ENCODE results near the gene SND1.
A peak's percentile ranks its signal among the peaks of the same experiment; 100 is the strongest.

The SND1 gene

DNA sequence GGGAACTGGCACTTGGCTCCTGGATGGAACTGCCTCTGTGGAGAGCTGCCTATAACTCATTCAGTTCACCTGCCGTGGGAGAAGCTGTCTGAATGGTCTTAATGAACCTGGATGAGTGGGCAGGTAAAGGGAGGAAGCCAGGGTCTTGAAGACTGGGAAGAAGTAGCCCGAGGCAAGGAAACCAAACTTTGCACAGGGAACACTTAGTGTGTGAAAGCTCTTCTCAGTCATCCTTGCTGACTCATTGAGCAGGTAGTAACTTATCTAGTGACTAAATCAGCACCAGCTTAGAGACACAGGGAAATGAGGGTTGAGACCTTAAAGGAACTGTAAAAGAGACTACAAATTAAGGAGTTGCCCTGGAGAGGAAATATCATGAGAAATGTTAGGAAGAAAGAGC, 369.4 kb downstream of the SND1 start:
- DNase-seq (ENCODE audit: low read depth), result peak; percentile 37

DNA sequence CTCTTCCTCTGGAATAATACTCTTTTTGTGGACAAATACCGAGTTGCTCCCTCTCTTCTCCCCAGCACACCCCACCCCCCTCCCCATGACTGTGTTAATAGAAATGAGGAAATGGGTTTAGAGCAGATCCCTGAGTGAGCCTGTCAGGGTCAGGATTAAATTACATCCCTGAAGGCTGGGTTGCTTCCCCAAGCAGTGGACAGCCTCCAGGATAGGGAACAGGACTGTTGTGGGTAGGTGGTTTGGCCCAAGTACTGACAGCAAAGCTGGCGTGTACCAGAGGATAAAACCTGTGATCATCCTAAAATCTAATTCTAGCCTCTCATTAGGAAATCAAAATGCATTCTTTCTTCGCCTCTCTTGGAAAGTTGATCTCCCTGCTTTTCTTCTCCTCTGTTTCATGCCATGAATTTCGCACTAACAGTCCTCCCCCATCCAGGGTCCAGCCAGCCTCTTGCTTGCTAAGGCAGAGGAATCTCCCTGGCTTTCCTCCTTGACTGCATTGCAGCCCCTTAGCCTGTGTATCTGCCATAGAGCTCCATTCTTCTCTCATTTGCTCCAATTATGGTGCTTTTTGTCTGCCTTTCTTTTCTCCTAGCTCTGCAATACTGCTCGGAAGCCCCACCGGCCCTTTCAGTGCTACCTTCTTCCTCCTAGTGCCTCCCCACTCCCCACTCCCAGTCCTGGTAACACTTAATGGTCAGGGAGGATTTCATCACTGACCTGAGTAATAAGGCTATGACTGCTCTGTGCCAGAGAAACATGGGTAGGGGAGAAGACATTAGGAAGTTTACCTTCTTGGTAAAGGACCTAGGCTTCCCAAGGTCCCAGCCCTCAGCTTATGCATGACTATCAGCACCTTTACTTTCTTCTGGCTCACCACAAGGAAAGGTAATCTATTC, 370.9 kb downstream of the SND1 start:
- DNase-seq (ENCODE audit: low read depth), result peak; percentile 79

DNA sequence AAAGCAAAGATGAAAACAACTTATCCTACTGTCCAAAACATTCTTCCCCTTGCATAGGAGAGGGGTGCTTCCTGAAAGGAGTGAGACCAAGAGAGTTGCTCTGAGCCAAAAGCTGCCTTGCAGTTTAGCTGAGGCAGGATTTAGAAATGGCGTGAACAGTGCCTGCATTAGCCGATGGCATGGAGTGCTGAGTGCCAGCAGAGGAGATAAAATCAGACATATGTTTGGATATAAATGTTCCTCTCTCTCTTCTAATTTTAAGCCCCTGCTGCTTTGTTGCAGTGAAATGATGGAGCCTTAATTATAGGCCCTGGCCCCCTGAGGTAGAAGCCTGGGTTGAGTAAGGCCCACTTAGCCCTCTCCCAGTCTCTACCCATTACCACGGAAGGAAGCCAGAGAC, 372.2 kb downstream of the SND1 start:
- no peak for DNase-seq (ENCODE audit: low read depth)

DNA sequence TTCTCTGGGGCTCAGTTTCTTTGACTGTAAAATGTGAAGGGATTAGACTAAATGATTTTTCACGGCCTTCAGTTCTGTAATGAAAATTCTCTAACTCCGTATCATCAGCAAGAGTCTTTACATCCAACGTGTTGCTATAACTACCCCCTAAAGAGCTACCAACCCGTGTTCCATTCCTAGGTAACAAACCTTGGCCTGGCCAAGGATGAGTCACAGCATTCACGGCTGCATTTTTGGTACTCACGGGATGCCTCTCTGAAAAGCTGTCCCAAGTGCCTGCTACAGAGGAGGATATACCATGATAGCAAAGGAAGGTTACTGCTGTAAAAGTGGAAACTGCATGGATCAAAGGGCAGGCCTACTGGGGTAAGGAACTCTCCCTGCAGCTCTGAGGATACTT, 373.4 kb downstream of the SND1 start:
- DNase-seq (ENCODE audit: low read depth), result peak; percentile 63

DNA sequence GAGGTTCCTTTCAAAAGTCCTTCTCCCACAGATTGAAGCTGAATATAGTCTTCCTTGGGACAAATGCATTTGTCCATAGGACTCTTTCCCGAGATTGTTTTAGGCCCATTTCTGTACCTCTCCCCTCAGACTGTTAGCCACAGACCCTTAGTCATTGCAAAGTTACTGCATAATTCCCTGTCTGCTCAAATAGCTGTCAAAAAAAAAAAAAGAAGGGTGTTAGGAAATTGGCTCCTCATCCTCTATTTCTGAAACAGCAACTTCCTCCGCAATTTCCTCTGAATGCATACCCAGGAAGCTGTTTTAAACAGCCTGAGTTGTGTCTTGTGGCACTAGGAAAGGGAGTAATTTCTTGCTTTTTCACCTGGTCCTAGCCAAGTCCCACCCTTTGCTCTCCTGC, 373.8 kb downstream of the SND1 start:
- no peak for DNase-seq (ENCODE audit: low read depth)

DNA sequence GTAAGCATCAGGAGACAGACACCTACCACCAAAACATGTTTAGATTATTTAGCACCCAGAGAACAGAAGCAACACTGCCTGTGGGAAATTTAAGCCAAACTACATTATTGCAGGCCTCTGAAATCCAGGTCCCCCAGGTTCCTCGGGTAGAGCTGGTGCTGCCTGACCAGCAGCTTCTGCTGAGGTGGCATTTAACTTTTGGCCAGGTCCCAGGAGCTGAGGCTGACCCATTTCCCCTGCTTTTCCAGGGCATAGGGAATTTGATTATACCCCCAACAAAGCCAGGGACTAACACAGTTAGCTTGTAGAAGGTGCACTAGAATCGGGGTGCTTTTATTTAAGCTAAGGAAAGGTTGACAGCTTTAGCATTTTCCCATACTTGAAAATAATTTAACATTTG, 374.6 kb downstream of the SND1 start:
- DNase-seq (ENCODE audit: low read depth), result no peak

DNA sequence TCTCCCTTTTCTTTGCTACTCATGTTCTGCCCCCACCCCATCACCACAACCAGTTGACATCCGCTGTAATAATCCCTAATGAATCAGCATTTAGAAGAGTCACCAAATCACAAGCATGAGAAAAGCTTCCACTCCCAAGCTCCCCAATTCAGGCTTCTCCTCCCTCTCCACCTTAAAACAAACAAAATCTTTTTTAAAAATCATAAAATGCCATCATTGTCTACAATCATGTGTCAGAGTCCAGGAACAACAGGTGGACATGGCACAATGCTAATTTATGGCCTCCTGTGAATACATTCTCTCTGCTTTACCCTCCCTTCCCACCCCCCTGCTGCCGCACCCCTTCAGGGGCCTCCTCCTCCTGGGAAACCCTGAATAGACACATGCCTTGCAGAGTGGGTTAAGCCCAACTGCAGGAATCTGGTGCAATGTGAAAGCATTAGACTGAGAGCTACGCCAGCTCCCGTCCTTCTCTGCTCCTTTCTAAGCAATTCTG, 375.5 kb downstream of the SND1 start:
- DNase-seq (ENCODE audit: low read depth), result peak; percentile 36

DNA sequence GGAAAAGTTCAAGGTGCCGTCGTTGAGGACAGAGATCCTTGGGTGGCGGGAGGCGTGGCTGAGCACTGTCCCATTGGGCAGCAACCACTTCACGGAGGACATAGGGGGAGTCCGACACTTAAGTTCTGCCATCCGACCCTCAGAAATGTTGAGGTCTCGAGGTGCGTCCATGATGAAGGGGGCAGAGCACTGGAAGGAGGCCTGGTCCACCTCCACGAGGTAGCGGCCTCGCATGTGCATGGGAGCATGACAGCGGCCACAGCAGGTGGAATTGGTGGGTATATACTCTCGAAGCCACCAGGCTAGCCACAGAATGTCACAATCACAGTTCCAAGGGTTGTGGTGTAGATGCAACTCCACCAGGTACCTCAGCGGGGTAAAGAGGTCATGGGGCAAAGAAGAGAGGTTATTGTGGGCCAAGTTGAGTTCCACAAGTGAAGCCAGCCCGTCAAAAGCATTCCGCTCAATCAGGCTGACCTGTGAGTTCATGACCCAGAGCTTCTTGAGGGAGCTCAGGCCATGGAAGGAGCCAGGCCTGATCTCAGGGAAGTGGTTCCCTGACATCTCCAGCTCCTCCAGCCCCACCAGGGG, 377.5 kb downstream of the SND1 start:
- no peak for DNase-seq (ENCODE audit: low read depth)

DNA sequence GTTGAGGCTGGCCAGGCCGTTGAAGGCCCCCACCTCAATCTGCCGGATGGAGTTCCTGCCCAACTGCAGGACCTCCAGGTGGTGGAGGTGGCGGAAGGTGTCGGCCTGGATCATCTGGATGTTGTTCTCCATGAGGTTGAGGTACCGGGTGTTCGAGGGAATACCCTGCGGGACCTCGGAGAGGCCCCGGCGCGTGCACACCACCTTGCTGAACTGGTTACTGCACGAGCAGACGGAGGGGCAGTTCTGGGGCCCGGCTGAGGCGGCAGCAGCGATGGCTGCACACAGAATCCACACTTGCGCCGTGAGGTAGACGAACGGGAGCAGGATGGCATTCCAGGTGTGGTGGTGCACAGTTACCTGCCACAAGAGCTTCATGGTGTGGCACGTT, 378.3 kb downstream of the SND1 start:
- DNase-seq (ENCODE audit: low read depth), result no peak

DNA sequence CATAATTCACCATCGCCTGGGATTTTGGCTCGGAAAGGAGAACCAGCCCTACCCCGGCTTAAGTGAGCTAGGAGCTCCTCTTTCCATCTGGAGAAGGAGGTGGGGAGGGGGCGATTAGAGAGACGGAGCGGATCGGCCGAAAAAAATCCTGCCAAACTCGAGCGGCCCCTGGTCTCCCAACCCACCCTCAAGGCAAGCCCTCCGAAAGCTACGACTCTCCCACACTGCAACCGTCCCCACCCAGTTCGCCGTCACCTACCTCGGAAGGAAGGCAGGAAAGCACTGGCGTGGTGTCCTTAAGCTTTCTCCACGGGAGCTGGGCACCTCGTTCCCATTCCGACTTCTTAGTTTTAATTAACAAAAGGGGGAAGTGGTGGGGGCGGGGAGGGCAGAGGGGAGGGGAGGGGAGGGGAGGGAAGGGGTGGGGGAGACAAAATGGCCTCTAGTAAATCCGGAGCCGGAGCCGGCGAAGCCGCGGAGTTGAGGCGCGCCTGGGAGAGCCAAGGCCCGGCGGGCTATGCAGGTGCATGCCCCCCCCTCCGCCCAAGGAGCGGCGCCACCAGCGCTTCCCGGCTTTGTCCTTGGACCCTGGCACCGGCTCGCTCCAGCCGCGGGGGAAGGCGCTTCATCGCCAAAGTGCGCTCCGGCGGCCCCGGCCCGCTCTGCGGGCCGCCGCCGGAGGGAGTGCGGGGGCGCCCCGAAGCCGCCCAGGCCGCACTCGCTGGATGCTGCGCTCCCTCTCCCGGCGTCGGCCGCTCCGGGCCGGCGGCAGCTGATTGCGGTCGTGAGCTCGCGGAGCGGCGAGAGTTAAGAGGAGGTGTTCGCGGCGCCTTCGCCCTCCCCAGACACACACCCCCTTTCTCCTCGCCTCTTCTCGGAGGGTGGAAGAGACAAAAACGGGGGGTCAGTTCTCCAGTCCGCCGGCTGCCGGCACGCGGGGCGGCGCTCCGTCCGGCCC, 378.9 kb downstream of the SND1 start, which contains the start of gene LRRC4:
Gene LRRC4 (minus strand): TSS at position 784 of the 958 bp plus-strand sequence. CDS start 797 bp downstream, outside the sequence.
- peak; percentile 71 for DNase-seq (ENCODE audit: low read depth)

DNA sequence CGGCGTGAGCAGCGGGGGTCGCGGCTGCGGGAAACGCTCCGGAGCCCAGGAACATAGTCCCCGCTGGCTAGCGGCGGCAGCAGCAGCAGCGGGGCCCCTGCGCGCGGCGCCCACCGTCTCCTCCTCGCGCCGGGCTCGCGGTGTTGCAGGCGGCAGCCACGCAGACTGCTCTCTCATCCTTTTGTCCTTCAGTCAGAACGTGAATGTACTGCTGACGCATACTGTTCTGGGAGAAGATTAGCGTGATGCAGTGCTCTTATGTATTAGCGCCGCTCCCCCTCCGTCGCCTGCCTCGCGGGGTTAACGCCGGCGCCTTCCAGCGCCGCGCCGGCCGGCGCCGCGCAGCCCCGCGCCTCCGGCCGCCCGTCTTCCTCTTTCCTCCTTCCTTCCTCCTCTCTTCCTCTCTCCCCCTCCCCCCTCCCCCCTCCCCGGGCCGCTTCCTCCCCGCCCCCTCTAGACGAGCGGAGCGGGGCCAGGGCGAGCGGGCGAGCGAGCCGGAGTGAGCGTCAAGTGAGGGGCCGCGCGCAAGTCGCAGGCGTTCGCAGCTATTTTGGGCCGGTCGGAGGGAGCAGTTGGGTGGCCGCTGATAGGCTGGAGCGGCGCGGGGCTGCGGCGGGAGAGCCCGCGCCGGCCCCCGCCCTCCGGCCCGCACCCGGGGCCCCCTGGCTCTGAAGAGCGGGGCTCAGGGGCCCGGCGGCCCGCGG, 380.1 kb downstream of the SND1 start:
- DNase-seq (ENCODE audit: low read depth), result peak; percentile 96

DNA sequence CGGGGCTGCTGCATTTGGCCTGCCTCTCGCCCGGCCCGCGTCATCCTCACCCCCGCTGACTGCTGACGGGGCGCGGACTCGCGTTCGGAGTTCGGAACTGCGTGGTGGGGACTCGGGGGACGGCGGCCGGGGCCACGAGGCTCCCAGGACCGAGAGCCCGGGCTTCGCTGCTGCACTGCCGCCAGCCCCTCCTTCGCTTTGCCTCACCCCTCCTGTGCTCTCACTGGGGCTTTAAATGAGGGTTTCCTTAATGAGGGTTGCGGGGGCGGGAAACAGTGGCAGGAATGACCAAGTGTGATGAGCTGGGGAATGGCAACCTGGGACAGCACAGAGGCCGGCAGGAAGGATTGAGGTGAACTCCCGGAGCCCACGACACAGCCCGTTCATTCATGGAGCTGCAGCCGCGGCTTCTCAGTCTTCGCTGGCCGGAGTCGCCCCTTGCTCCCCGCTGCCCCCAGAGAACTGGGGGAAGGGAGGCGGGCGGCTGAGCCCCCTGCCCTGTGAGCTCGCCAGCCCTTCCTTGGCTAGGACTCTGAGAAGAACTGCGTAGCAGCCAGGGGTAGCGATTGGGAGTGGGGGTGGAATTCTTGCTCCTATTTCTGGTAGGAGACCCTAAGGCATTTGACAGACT, 380.7 kb downstream of the SND1 start:
- peak; percentile 39 for DNase-seq (ENCODE audit: low read depth)

DNA sequence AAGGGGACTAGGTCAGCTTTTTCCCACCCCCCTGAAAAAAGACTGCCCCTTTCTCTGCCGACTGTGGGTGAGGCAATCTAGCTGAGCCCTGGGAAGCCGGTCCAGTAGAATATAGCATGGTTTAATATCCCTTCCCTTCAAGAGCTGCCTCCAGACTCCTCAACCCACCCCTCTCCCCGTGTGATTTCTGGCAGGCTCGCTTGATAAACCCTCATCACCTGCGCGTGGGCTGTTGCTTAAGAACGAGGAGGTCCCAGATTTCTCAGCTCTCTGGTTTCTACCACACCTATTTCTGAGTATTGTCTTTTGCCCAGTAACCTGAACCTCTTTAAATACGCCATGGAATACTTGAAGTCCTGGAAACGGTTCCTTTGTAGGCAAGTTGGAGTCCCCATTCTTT, 381.3 kb downstream of the SND1 start:
- DNase-seq (ENCODE audit: low read depth), result no peak

DNA sequence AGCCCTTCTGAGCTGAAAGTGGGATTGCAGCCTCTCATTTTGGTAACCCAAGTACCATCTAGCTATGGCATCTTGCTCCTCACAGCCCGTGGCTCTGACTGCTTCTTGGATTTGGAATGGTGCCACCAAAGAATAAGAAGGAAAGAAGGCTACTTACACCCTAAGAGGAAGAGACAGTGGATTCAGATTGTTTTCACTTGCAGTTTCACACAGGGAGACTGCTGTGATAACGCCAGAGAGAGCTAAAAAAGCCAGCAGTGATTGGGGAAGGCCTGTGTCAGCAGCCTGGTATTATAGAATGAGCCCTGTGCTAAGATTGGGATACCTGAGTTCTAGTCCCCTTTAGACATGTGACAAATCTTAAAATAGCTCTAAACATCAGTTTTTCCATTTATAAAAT, 382.8 kb downstream of the SND1 start:
- DNase-seq (ENCODE audit: low read depth), result no peak

DNA sequence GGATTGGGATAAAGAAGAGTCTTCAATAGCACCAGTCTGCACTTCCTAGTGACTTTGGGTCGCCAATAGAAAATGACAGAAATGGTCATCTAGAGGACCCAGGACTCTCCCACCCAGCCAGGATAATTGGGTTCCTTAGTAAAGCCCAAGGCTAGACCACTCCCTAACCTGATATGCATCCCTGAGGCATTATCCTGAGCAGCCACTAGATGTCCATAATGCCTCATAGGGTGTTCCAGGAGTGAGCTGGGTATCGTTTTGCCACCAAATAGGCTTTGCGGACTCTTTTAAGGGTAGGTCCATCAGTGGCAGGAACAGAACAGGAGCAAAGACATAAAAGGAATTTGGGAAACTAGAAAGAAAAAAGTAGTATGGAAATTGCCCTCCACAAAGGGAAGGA, 383.7 kb downstream of the SND1 start:
- DNase-seq (ENCODE audit: low read depth), result peak; percentile 25

DNA sequence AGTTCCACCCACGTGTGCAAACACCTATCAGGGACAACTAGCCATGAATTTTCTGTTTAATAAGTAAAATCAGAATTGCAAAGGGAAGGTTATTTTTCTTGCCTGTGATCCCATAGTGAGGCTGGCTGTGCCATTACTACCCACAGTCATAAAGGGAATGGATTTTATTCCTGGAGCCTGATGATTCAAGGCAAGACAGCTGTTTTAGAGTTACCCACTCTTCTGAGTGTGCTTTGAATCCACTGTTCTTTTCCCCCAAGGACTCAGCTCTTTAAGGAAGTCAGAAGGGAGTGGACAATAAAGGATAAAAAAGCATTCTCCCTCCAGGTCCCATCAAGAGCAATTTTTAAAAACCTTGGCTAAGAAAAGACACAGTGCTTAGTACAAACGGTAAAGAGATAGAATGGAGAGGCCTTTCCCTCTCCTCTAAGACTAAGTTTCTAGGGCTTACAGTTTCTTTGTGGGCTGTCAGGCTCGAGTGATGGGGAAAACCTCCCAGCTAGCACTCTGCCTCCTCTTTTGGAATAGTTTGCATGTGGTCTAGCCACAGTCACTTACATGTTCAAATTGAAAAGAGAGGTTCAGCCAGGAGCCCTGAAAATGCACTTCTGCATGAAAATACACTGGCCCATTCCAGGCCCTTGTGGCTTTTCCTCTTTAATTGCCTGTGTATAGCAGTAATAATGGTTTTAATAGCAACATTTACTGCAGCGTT, 384.4 kb downstream of the SND1 start:
- no peak for DNase-seq (ENCODE audit: low read depth)

DNA sequence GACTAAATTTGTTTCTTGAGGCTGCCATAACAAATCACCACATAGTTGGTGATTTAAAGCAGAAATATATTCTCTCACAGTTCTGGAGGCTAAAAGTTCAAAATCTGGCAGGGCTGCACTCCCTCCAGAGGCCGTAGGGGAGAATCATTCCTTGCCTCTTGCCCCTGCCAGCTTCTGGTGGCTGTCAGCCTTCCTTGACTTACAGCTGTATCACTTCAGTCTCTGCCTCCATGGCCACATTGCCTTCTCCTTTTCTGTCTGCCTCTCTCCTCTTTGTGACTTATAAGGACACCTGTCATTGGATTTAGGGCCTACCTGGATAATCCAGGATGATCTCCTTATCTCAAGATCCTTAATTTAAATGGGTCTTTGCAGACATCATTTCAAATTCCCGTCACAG, 385.1 kb downstream of the SND1 start:
- DNase-seq (ENCODE audit: low read depth), result no peak

DNA sequence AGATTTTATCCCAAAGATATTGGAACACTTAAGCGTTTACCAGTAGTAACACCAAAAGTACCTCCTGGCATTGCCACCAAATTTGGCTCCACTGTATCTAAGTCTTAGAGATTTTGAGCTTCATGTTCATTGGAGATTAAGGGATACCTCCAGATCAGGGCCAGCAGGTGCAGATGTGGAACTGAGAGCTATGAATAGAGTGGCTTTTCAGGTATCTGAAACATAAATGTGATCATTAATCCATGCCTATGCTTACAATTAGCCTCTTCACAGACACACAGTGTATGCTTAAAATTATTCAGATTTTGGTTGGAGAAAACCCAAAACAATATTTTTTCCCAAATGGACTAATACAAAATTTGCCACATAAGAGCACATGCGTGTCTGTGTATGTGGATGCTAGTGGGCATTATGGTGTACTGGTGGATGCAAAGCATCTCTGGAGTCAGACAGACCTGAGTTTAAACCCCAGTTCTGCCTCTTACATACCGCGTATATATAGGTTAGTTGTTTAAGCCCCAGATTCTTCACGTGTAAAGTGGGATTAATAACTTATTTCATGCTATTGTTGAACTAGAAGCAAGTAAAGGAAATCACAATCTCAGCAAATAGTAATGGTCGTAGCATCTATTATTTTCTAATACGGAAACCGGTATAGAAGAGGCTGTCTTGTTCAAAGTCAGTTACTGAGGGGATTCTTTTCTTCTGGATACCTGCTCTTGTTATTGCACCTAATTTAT, 386.1 kb downstream of the SND1 start:
- DNase-seq (ENCODE audit: low read depth), result no peak

DNA sequence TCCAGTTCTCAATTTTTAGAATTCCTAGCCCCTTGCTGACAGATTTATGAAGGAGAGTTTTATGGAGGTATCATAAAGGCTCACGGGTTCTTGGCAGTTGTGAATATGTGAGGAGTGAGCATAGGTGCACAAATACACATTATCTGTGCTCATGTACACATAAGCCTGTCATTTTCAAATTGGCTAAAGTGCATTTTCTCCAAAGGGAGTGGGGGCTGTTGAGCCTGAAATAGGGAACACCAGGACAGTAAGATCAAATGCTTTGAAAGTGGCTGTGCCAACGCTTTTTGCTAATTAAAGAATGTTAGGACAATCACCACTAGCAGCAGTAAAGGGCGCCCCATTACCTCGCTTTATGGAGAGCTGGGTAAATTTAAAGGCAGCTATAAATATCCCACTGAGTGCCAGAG, 387.6 kb downstream of the SND1 start:
- DNase-seq (ENCODE audit: low read depth), result no peak

DNA sequence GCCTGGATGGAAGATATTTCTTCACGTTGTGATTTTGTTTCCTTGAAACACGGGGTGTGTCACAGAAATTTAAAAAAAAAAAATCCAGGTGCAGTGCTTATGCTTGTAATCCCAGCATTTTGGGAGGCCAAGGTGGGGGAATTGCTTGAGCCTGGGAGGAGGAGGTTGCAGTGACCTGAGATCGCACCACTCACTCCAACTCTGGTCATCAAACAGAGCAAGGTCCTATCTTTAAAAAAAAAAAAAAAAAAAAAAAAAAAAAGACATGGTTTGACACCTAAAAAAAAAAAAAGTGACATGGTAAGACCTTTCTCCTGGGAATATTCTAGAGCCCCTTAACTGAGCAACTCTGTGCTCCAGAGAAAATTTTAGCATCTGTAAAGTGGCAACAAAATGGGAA, 388.2 kb downstream of the SND1 start:
- no peak for DNase-seq (ENCODE audit: low read depth)

All from iris pigment epithelial cell (primary cell).